SK-MEL-5 (cell line): ENCODE data around the gene GEMIN8. TPM values are rescaled to one million over a fixed set of nuclear protein-coding genes. Genes with fewer than 3 reads are reported as not detected.

ENCODE experiments used
- DNase-seq: peaks from one replicate; pipeline ENCODE4 v3.0.0-alpha.2; 2016; ENCODE audit warnings: low read depth, low spot score
- in situ Hi-C: cut with HindIII; loops from 2 replicates; pipeline ENCODE4 v1.10.0; 2016; ENCODE audit warnings: low sequenced_read_pairs, high pct_unique_total_duplicates, low pct_unique_long_range_greater_than_20kb
- polyA plus RNA-seq, 2 experiments: library from polyadenylated mRNA; depleted of rRNA; stranded (reverse); fragments of >200 nt; gene quantifications; 2 replicates each; pipeline ENCODE4 v1.2.3, GENCODE V29; 2015
- total RNA-seq: library from RNA; depleted of rRNA; stranded (reverse); fragments of >200 nt; shearing (Covaris generic); gene quantifications from 2 replicates; pipeline ENCODE4 v1.2.3, GENCODE V29; 2014; rRNA removed

Gene GEMIN8, protein sequence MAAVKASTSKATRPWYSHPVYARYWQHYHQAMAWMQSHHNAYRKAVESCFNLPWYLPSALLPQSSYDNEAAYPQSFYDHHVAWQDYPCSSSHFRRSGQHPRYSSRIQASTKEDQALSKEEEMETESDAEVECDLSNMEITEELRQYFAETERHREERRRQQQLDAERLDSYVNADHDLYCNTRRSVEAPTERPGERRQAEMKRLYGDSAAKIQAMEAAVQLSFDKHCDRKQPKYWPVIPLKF
- 15.0 and 15.9 TPM in 2 replicates for total RNA-seq
- polyA plus RNA-seq (2015; cell fraction: cytosol; rRNA removed): 15.9 and 17.7 TPM in 2 replicates
- 69.7 and 109 TPM in 2 replicates for polyA plus RNA-seq (2015; cell fraction: nucleus; rRNA removed)

GRCh38 chrX:14029425-14030173 is at the start of gene GEMIN8:
Gene GEMIN8, minus strand, starts transcription at chrX:14029892. Its CDS starts 8,414 bp downstream, at chrX:14021478.
- in situ Hi-C loops: no loop called here
- DNase-seq: peak; percentile 93

DNA sequence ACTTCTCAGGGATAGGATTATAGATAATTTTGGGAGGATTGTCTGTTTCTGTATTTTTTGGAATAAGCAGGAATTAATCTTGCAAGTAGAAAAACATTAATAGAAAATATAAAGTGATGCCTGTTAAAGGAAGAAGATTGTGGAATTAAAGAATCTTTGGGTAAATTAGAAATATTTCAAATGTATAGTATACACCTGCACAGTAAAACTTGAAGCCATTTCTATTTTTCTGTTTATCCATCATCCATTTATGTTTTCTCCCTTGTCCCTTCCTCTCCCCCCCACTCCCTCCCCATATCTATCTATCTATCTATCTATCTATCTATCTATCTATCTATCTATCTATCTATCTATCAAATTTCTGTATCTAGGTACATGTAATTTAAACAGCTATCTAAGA is 46.9 kb upstream of the GEMIN8 start:
- DNase-seq: no peak
- in situ Hi-C loops: no loop called here

DNA sequence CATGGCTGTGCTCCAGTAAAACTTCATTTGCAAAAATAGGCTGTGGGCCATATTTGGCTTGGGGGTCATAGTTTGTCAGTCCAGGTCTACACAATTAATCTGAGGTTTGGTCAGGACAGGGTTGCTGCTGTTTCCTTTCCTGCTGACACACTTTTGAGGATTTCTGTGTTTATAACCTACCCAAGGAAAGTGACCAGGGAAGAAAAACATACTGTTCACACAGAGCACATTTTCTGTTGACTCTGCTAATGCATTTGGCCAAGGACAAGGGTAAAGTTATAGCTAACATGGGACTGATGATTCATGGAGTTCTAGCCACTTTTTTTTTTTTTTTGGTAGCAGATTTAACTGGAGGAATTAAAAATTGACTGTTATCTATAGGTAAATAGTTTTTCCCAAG is 43.9 kb upstream of the GEMIN8 start:
- peak; percentile 14 for DNase-seq
- in situ Hi-C loops: no loop called here

DNA sequence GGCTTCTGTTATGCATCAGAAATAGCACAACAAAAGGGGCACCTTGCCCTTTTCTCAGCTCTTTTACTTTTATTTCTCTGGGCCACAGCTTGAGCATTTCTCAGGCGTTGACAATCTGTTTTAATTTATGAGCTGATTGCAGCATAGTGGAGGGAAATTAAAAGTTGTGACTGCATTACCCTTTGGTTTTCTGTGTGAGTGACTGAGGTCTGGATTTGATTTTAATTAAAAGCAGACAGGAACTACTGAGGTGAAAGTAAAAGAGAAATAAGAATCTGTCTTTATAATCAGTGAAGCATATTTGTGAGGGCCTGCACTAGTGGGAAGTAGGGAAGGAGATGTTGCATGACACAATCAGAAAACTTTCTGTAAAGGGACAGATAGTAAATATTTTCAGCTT is 43.4 kb upstream of the GEMIN8 start:
- DNase-seq: no peak
- in situ Hi-C loops: no loop called here

DNA sequence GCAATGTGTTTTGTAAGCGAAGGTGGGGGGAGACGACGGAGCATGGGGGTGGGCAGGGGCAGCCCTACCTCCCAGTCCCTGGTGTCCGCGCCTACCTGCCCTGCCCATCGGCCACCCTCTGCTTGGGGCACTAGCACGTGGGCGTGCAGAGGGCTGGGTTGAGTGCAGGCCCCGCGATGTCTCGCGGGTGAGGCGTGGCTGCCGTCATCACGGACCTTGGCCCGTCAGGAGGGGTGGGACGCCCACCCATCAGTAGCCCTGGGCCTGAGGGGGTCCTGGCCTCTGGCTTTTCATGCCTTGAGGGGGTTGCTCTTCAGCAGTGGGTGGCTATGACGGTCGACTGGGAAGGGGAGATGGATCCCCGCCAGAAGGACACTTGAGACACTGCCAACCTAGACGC is 36.1 kb upstream of the GEMIN8 start:
- in situ Hi-C loops: no loop called here

GRCh38 chrX:14064626-14065432 is 35.1 kb upstream of the GEMIN8 start:
- in situ Hi-C loops: no loop called here
- peak; percentile 91 for DNase-seq

More for the DNA sequence above, 36.1 kb upstream of the GEMIN8 start:
- no peak for DNase-seq

GRCh38 chrX:14062524-14062923 is 32.8 kb upstream of the GEMIN8 start:
- in situ Hi-C loops: no loop called here
- no peak for DNase-seq

- DNase-seq: no peak
- in situ Hi-C loops: no loop called here
Measured at GRCh38 chrX:14056206-14056605, 26.5 kb upstream of the GEMIN8 start.

- in situ Hi-C loops: no loop called here
Measured at GRCh38 chrX:14051416-14051815, 21.7 kb upstream of the GEMIN8 start.

GRCh38 chrX:14050709-14051108 is 21.0 kb upstream of the GEMIN8 start:
- no peak for DNase-seq
- in situ Hi-C loops: no loop called here

More at GRCh38 chrX:14051416-14051815, 21.7 kb upstream of the GEMIN8 start:
- DNase-seq: peak; percentile 65

- peak; percentile 47 for DNase-seq
- in situ Hi-C loops: no loop called here
Measured at GRCh38 chrX:14043209-14043608, 13.5 kb upstream of the GEMIN8 start.

- DNase-seq: peak; percentile 77
Measured at GRCh38 chrX:14039344-14039743, 9.7 kb upstream of the GEMIN8 start.

DNA sequence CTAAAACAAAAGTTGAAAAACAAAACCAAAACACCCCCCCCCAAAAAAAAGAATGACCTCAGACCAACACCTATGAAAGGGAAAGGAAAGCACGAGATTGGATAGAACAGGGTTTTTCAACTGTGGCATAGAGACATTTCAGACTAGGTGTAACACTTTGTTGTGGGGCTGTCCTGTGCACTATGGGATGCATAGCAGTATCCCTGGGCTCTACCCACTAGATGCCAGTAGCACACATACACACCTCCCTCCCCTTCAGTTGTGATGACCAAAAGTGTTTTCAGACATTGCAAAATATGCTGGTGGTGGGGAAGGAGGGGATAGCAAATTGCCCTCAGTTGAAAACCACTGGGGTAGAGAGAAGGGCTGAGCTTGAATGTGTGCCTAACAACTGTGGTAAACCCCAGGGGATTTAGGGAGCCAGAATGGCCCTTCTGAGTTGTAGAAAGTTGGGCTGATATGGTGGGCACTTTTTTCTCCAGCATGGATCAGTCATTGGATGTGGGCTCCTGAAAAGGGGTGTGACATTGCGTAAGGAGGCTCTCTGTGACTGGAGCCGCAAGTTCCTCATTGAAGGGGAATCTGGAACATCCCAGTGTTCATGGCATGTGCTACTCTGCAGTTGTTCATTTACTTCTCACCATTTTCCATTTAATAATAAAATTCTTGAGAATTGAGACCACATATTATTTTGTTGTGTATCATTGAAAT is 8.8 kb upstream of the GEMIN8 start:
- DNase-seq: no peak
- in situ Hi-C loops: no loop called here

More at GRCh38 chrX:14039344-14039743, 9.7 kb upstream of the GEMIN8 start:
- in situ Hi-C loops: no loop called here

DNA sequence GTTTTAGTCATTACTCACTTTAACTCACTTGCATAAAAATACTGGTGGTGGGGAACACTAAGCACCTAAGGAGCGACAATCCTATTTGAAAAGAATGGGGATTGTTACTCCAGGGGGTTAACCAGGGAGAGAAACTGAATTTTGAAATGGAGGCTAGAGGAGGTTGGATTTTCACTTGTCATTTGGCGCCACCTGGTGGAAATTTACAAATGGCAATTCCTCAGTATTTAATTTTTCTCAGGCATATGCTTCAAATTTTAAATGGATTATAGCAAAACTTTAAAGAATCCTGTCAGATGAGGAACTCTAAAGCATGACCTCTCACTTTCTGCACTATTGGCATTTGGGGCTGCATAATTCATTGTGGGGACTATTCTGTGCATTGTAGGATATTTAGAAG is 2.7 kb upstream of the GEMIN8 start:
- DNase-seq: peak; percentile 57
- in situ Hi-C loops: no loop called here

GRCh38 chrX:14030174-14030530 is 460 bp upstream of the GEMIN8 start:
- in situ Hi-C loops: no loop called here
- no peak for DNase-seq

GRCh38 chrX:14029039-14029424 is 660 bp downstream of the GEMIN8 start:
- no peak for DNase-seq
- in situ Hi-C loops: no loop called here

GRCh38 chrX:14028473-14028872 is 1.2 kb downstream of the GEMIN8 start:
- DNase-seq: no peak
- in situ Hi-C loops: no loop called here
